ENCODE results near the gene CEP131. TPM values are rescaled to one million over a fixed set of nuclear protein-coding genes. Genes with fewer than 3 reads are reported as not detected.
"Not testable (repeated sequence)": the region's sequence is repeated elsewhere in the genome, so short reads cannot be mapped to it uniquely, and the experiment has no call there.

CEP131 gene
- total RNA-seq, 1 donor from 2014 or later: 5.4 TPM

DNA sequence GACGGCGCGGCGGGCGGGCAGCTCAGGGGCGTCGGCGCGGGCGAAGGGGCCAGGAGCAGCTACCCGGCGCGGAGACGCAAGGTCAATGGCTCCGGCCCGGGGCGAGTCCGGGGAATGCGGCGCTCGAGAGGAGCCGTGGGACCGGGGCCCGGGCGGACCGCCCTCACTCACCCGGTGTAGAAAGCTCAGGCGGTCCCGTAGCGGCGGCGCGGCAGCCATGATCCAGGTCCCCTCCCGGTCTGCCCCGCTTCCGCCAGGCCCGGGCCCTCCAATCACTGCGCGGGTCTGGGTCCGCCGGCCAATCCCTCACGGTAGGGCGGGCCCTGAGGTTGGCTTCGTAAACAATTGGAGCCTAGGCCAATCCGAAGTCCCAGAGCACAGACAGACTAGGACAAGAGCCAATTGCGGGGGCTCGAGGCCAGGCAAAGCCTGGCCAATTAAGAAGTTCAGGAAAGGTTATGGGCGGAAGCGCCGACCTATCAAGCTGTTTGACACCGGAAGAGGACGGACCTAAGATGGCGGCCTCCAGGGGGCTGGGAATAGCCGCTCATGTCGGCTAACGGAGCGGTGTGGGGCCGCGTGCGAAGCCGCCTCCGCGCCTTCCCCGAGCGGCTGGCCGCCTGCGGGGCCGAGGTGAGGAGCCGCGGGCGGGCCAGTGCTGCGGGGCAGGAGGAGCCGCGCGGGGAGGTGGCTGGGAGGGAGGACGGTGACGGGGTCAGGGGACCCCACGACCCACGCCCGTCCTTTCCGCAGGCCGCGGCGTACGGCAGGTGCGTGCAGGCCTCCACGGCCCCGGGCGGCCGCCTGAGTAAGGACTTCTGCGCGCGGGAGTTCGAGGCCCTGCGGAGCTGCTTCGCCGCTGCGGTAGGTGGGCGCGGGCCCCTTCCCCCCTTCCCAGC, 16.3 kb upstream of the CEP131 start, which contains the start of the genes NDUFAF8 and TEPSIN:
TSS of gene NDUFAF8 (plus strand) at position 504 of the 899 bp plus-strand sequence. CDS start at position 550, 46 bp downstream.
TSS of gene TEPSIN (minus strand) at position 241 of the 899 bp plus-strand sequence. CDS start at position 219, 22 bp downstream.
- peak; percentile 98 for DNase-seq (ENCODE audit: low spot score)

DNA sequence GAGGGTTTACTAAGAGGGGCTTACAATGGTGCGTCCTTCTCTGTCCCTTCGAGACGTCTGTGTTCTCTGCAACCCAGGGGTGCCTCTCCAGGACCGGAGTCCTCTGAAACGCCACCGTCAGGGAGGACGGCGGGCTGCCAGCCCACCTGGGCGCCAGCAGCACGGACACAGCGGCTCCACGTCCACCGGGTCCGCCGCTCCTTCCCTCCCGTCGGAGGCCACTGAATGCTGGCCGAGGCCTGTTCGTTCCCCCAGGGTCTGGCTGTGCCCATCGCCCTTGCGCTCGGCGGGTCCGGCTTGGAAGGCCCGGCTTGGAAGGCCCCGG, 15.7 kb upstream of the CEP131 start:
- DNase-seq (ENCODE audit: low spot score): no peak

DNA sequence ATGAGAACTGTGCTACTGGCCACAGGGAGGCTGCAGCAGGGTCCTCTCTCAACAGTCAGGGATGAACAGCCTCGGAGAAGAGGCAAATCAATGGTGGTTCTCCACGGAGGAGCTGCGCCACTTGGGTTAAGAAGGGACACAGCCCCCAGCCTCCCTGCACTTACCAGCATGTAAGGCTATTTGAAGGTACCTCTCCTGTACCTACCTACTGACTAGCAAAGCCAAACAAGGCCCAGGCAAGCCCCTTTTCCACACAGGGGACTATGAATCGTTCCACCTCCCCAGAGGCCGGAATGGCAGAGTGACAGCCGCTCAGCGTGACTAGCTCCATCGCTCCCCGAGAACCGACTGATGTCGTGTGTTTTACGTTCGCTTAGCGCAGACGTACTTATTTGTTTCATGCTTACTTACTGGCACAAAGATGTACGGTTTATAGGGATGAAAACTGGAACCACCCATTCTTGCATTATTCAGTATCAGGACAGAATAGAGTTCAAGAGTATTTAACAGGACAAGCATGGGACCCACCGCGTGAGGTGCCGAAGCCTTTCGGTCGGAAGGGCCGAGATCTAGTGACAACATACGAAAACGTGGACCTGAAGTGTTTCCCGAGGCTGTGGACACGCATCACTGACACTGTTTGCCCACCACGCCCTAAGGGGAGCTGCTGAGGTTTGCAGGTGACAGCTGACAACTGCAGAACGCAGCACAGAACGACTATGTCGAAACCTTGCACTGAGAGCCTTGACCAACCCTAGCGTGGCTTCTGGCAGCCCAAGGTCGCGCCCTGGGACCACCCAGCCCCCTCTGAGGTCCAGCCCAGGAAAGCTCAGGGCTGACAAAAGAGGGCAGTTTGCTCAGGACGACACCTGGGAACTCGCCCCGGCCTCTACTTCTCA, 15.1 kb upstream of the CEP131 start:
- DNase-seq (ENCODE audit: low spot score): no peak

DNA sequence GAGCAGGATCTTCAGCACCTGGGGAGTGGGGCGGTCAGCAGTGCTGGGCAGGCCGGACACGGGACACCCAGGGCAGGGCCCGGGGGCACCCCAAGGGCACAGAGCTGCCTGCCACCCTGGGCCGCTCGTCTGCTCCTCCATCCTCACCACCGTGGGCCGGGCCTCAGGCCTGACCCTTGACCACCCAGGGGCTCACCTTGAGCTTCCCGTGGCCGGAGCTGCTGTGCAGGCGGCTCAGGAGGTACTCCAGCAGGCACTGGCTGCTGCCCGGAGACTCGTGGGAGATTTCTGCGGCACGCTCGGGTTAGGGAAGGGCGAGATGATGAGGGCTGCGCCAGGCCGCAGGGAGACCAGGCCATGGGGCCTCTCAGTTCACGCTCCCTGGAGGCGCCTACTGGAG, 14.0 kb upstream of the CEP131 start:
- DNase-seq (ENCODE audit: low spot score): no peak

DNA sequence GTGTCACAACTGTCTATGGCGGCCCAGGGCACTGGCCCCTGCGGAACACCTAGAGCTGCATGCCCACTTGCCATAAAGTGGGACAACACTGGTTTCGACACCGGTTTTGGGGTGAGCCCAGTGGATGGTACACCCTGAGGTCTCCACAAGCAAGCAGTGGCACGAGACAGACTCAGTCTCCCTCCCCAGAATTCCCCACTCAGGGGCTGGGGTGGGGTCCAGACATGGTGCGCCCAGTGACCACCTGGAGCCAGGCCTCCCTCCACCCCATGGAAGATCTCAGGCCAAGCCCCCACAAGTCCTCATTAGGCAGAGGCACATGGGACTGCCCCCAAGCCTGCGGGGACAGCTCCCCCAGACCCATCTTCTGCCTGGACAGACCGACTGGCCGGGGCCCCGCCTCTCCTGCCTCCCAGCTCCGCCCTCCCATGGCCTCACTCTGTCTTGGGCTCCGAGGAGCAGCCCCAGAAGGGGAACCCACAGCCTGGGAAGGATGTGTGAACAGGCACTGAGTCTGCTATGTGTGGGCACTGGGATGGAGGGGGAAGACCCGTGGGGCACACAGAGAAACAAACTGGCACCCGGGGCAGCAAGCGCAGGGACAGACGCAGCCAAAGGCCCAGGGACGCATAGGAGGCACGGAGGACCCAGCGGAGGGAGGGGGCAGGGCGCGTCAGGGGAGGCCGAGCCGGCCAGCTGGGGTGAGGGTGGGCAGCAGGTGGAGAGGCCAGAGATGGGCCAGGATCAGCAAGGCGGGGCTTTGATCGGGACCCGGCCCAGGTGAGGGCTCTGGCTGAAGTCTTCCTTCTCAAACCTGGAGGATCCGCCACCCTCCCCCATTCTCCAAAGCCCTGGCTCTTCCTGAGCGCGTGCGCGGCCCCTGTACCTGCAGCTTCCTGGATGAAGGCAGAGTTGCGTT, 13.3 kb upstream of the CEP131 start:
- no peak for DNase-seq (ENCODE audit: low spot score)

DNA sequence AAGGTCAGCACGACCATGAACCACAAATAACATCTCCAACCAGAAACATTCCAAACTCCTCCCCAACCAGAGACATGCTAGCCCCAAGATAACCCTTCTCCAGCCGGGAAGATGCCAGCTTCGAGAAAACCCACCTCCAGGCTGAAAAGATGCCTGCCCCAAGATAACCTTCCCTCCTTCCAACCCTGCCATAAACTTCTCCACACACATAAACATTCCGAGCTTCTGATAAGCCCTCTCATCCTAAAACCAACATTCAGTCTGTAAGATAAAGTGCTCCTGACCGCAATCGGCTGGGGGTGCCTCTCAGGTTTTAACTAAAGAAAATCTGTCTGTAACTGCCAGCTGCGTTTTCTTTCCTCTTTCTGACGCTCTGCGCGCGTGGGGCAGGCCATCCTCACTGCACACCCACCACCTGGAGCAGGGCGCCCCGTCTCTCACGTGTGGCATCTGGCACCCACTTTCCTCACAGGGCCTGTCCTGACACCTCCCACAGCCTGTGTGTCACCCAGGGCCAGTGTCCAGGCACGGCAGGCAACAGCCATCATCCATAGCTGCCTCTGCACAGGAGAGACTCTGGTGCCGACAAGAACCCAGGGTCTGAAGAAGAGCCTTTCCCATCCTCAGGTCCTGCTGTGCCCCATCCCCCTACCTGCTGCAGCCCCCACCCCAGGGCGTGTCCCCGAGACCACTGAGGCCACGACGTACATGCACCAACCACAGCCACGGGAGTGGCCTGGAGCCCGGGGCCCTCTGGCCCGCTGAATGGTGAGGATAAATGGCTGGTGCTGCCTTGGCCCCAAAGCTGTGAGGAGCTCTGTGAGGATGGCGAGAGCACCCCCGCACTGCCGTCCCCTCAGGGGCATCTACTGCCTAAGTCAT, 12.4 kb upstream of the CEP131 start:
- no peak for DNase-seq (ENCODE audit: low spot score)

DNA sequence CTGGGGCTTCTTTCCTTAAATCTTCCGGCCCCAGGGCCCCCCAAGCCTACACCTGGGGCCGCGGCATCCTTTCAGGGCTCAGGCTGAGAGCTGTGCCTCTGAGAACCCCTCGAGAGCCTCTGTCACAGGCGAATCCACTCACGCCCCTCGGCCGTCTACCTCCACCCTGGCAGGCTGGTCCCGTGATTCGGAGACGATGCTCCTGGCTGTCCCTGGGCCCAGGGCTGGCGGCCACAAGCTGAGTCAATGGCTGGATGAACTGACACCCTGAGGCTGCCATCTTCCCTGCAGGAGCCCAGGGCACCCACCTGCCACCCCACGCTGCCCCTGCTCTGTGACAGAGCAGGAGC, 11.7 kb upstream of the CEP131 start:
- no peak for DNase-seq (ENCODE audit: low spot score)

DNA sequence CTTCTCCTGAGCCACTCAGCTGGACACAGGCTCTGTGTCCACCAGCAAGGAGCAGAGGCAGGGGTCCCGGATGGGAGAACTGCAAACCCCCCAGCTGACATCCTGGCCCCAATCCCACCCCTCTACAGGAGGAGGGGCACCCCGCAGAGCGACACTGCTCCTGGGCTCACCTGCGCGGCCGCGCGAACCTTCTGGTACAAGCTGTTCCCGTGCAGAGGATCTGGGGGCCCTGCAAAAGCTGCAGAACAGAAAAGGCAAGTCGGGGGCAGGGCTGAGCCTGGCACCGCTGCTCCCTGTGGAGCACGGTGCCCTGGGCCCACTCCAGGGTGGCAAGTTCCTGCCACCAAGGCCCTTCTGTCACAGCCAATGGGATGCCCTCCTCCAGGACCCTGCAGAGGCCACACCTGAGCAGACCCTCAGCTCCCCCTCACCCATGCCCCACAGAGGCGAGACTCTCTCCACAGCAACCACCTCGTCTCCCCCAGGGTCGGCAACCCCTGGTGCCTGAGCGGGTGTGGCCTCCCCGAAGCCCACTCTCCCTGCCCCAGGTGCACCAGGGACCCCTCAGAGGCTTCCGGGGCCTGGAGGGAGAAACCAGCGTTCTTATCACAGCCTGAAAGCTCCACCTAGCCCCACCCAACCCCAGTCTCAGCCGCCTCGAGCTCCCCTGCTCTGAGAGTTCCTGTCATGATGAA, 11.2 kb upstream of the CEP131 start:
- no peak for DNase-seq (ENCODE audit: low spot score)

DNA sequence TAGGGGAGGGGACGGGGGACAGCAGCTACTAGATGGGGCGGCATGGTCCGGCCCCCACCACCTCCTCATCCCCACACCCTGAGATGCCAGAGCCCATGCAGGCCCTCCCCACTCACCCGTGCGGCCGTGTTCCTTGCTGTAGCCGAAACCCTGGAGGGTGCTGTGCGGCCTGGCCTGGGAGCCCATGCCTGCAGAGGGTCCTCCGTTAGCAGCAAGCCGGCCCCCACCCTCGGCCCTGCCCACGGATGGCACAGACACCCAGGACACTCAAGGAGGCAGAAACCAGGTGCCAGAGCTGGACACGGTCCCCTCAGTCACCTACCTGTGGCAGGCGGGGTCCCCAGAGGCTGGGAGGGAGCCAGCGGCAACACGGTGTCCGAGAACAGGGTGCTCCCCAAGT, 10.6 kb upstream of the CEP131 start:
- no peak for DNase-seq (ENCODE audit: low spot score)

DNA sequence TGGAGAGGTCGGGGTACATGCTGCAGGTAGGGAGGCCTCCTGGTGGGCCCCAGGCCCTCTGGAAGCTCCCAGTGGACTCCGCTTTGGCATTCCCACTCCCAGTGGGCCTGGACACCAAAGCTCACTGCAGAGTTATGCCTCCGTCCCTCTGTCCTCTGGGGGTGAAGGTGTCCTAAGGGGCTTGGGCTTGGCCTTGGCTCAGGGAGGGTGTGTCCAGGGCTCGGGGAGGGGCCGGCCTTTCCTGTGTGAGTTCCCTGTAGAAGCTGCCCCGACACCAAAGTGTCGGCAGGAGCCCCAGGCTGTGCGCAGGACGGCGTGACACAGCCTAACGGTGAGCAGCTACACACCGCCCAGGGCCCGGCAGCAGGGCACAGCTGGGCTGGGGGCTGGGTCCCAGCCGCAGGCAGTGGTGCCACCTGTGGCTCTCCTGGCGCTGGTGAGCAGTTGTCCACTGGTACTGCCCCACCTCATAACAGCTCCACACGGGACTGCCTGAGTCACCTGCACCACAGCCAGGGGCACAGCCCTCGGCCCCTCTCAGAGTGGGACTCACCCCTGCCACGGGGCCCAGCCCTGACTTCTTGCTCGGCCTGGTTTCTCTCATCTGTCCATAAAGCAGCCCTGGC, 10.0 kb upstream of the CEP131 start:
- DNase-seq (ENCODE audit: low spot score): no peak

DNA sequence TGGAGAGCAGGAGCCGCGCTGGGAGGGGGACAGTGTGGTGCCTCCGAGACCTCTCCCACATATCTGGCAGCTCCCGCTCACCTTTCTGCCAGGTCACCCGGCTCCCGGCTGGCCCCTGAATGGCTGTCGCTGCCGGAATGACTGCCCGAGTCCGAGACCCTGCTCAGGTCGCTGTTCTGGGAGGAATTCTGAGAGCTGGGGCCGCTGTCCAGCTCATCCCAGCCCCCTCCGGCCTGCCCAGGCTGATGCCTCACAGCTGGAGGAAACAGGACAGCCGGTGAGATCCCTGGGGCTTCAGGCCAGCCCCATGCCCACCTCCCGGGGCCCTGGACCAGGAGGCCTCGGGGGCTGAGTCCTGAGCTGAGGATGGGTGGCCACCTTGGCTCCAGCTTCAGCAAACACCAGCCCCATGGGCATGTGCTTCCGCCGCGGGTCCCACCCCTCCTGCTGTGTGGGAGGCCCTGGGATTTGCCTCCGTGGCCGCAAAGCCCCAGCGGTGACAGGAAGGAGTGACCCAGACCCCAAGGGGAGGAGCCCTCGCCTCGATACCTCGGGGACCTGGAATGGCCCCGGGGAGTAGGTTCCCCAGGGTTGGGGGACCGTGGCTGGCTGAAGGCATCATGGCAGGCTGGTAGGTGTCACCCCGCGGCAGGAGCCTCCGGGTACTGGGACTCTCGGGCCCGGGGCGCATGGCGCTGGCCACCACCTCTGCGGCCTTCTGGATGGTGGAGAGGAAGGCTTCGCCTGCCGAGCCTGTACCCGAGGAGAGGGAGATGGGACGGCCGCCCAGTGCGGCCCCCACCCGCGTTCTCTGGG, 9.2 kb upstream of the CEP131 start:
- no peak for DNase-seq (ENCODE audit: low spot score)

DNA sequence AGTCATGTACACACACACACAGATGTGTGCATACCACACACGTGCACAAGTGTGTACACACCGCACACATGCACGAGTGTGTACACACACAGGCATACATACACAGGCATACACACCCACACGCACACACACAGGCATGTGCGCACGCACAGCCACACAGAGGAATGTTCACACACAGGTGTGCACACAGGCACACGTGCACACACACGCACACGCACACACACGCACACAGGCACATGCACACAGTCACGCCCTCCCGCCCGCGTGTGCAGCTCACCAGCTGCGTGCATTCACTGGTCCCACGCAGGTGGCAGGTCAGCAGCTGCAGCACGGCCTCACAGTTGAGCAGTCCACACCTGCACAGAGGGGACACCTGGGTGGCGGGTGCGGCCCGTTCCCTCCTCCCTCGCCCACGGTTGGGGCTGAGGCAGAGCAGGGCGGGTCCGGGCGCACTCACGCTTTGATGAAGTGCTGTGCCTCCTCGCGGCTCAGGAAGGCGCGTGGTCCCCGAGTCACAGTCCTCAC, 8.4 kb upstream of the CEP131 start:
- DNase-seq (ENCODE audit: low spot score): no peak

DNA sequence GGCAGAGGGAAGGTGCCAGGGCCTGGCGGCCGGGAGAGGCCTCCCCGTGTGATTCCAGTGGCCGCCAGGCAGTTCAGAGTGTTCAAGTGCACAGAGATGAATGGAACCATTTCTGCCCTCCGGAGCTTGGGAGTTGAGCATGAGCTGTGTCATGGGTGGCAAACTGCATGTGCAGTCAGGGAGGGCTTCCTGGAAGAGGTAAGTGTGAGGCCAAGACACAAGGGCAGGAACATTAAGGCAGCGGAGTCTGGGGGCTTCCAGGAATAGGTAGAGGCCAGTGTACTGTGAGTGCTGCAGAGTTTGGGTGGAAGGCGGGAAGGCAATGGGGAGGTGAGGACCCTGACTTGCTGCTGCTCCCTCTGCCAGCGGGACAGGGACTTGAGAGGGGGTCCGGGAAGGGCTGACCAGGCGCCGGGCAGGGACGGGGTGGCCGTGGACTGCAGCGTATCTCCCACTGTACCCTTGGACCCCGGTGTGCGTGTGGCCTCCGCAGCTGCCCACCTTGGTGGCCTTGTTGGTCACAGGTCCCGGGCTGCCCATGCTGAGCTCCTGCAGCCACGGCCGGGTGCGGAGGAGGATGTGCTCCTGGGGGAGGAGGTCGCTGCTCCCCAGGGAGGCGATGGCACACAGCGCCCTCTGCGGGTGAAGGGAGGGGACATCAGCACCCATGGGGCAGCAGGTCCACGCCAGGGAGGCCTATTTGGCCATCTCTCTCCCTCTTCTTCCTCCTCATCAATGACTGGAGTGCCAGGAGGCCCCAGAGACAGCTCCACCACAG, 7.5 kb upstream of the CEP131 start:
- DNase-seq (ENCODE audit: low spot score): no peak

DNA sequence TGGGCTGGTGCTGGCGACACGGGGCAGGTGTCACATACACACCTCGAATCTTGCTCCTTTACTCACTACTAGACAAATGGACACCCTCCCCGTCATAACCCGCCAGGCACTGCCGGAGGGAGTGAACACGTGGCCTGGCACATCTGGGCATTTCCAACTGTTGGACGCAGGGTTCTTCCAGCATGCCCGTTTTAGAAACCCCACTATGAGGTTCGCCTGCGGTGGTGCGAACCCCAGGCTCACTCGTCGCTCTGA, 6.8 kb upstream of the CEP131 start:
- no peak for DNase-seq (ENCODE audit: low spot score)

DNA sequence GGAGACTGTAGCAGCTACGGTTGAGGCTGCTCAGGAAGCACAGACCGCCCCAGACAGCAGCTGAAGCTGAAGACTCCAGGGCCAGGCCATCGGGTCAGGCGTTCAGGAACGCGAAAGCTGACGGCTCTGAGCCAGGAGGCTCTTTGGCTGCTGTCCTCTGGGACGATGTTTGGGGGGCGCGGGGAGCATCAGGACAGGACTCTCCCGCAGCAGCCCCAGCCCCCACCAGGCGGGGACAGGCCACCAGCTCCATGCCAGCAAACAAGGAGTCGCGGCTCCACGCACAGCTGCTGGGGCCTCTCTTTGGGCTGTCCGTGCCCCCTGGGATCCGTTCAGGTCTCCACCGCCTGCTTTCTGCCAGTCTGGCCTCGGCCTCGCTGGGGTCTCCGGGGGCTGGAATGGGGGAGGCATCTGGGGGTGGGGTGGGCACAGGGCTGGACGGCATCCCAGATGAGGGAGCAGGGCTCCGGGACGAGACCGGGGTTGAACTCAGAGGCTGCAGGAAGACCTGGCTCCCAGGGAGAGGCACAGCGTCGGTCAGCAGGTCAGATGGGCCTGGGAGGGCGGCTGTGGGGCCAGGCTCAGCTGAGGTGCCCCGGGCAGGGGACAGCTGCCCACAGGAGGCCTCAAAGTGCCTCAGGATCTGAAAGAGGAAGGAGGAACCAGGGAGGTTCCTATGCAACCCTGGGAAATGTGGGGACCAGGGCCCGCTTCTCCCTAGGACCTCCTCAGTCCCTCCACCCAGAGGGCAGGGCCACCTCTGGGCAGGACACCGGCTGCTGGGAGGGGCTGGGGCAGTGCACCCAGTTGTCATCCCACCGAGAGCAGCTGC, 6.3 kb upstream of the CEP131 start:
- no peak for DNase-seq (ENCODE audit: low spot score)

DNA sequence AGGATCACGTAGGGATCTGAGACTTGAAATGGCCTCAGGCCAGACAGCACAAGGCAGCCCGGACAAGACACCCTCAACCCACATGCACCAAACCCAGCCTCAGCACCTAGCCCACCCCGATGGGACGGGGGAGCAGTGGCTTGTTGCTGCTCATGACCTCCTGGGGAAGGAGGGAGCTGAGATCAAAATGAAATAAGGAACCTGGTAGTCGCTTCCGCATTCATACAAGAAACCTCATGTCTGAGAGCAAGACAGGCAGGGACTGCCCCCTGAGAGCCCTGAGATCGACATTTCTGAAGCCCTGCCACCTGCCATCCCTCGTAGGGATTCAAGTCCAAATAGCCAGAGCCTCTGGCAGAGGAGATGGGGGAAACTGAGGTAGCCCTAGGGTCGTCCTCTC, 5.7 kb upstream of the CEP131 start:
- no peak for DNase-seq (ENCODE audit: low spot score)

DNA sequence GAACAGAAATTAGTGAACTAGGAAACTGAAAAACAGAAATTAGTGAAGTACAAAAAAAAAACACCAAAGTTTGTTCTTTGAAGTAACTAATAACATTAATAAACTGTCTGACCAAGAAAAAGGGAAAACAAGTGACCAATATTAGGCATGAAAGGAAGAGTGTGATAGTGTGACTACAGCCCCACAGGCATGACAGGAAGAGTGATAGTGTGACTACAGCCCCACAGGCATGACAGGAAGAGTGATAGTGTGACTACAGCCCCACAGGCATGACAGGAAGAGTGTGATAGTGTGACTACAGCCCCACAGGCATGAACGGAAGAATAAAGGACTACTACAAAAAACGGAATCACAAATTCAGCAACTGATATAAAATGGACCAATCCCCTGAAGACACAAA, 4.9 kb upstream of the CEP131 start:
- not testable (repeated sequence) for DNase-seq (ENCODE audit: low spot score)
